Muscle layer of duodenum (tissue), 2 donors: ENCODE results near the gene CABP7.

ENCODE experiments used
- H3K27ac ChIP-seq: one replicate; pipeline ENCODE4 v1.7.0; 2013; ENCODE audit warnings: mild to moderate bottlenecking, low read length
- H3K27me3 ChIP-seq: one replicate; pipeline ENCODE4 v1.7.0; 2013; ENCODE audit warnings: low read depth, mild to moderate bottlenecking, control low read depth, low read length
- H3K36me3 ChIP-seq, 2 donors: one replicate each; pipeline ENCODE4 v1.7.0; 2013; ENCODE audit warnings: low read length in 2 of 2, control low read depth in 1 of 2, mild to moderate bottlenecking in 1 of 2; ENCODE audit not compliant: insufficient read depth in 2 of 2, control insufficient read depth in 1 of 2
- H3K4me1 ChIP-seq, 2 donors: one replicate each; pipeline ENCODE4 v1.7.0; 2013; ENCODE audit warnings: low read length in 2 of 2, mild to moderate bottlenecking in 2 of 2, control low read depth in 1 of 2, moderate library complexity in 1 of 2; ENCODE audit not compliant: insufficient read depth in 2 of 2, control insufficient read depth in 1 of 2
- H3K4me3 ChIP-seq, 2 donors: one replicate each; pipeline ENCODE4 v1.7.0; 2013; ENCODE audit warnings: low read length in 2 of 2, low read depth in 1 of 2, mild to moderate bottlenecking in 1 of 2
- H3K9me3 ChIP-seq, 2 donors: one replicate each; pipeline ENCODE4 v1.7.0; 2013; ENCODE audit warnings: low read length in 2 of 2, control low read depth in 1 of 2, mild to moderate bottlenecking in 1 of 2; ENCODE audit not compliant: control insufficient read depth in 1 of 2
- donor health status: healthy.

CABP7 gene

DNA sequence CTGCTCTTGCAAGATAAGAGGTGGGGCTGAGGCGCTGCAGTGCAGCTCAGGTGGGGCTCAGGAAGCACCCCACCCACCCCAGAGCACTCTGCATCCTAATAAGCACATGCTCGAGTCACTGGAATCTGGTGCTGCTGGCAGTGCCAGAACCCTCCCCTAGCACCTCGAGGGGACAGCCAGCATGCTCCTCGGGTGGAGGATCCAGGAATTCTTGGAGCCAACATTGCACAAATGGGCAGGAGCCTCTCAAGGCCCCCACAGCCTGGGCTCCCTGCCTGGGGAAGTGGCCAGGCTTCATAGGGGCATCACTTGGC is 27.5 kb upstream of the CABP7 start:
- peaks cover 0 to 9% of the 10 kb centered on the region in 2 donors for H3K4me1 ChIP-seq
- peaks cover 24 to 37% of the 10 kb centered on the region in 2 donors for H3K36me3 ChIP-seq
- H3K4me3 ChIP-seq, result no peak overlapping the region
- no peak overlapping the region for H3K27ac ChIP-seq
- H3K27me3 ChIP-seq, result no peaks in the 10 kb centered on the region
- no peaks in the 10 kb centered on the region for H3K9me3 ChIP-seq

DNA sequence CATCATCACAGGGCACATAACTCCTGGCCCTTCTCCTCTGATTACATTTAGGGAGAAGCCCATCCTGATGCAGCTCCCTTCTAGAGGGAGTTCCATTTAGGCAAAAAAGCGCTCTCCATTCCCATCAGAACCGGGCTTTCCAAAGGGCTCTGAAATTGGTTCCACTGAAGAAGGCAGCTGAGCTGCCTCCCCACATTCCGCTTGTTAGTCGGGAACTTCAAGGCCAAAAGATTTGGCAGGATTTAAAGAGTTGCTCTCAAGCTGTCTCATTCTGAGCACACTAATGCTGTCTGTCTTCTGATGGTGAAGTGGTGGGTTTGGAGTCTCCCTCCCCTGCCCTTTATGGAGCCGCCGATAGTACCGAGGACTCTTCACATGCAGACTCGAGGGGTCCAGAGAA is 26.6 kb upstream of the CABP7 start:
- peaks cover 17 to 33% of the 10 kb centered on the region in 2 donors for H3K36me3 ChIP-seq

DNA sequence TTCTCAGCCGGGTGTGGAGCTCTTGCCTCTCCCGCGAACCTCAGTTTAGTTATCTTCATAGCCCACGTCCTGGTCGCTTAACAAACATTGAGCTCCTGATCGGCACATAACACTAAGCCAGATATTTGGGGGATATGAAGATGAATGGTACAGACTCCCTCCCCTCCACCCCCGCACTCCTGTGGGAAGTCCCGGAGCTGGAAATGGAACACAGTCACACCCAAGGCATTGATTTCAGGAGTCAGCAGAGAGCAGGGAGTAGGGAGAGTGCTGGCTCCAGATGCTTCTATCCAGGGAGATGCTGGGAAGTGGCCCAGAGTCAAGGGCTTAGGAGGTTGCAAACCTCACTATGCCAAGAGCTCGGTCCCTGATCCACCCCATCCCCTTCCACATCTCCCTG is 26.1 kb upstream of the CABP7 start:
- Histone ChIP-seq H3K9me3 (no peaks in the 10 kb centered on the region), H3K27ac (no peak overlapping the region), H3K36me3 (peaks cover 17 to 33% of the 10 kb centered on the region in 2 donors), H3K4me1 (peaks cover 0 to 9% of the 10 kb centered on the region in 2 donors), H3K27me3 (no peaks in the 10 kb centered on the region), H3K4me3 (no peak overlapping the region)

More for the DNA sequence above, 26.6 kb upstream of the CABP7 start:
- H3K27me3 ChIP-seq, result no peaks in the 10 kb centered on the region
- H3K4me1 ChIP-seq, result peaks cover 0 to 9% of the 10 kb centered on the region in 2 donors
- H3K27ac ChIP-seq, result no peak overlapping the region
- no peak overlapping the region for H3K4me3 ChIP-seq
- no peaks in the 10 kb centered on the region for H3K9me3 ChIP-seq

DNA sequence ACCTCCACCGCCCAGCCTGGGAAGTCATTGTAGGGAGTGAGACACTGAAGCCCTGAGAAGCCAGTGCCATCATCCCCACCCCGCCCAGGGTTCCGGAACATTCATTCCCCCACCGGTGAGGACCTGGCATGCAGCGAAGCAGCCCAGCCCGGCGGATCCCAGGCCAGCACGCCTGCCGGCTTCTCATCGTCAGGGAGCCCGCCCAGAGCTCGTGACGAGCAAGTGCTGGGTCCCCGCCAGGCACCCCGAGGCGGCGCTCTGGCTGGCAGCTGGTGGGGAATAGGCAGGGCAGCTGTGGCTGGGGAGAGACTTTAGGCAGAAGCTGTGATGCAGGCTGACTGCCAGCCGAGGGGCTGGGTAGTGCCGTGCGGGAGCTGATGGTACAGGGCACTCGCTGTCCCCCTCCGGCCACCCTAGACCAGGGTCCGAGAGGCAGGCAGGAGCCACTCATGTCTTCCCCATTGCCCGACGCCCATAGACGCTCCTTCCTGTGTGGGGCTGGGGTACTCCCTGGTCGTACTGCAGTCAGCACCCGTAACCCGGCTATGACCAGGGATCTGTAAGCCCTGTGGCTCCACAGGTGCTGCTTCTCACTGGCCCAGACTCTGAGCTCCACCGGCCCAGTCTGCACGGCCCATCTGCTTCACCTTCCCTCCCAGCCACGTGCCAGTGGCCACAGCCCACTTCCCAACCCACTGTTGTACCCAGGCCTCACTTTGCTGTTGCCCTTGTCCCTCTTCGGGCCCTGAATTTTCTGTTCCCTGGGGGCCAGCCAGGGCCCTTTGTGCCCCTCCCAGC is 24.5 kb upstream of the CABP7 start:
- no peak overlapping the region for H3K27ac ChIP-seq
- peaks cover 17 to 33% of the 10 kb centered on the region in 2 donors for H3K36me3 ChIP-seq
- no peaks in the 10 kb centered on the region for H3K9me3 ChIP-seq
- peaks cover 0 to 1% of the 10 kb centered on the region in 2 donors for H3K4me1 ChIP-seq
- H3K27me3 ChIP-seq, result no peaks in the 10 kb centered on the region
- no peak overlapping the region for H3K4me3 ChIP-seq

DNA sequence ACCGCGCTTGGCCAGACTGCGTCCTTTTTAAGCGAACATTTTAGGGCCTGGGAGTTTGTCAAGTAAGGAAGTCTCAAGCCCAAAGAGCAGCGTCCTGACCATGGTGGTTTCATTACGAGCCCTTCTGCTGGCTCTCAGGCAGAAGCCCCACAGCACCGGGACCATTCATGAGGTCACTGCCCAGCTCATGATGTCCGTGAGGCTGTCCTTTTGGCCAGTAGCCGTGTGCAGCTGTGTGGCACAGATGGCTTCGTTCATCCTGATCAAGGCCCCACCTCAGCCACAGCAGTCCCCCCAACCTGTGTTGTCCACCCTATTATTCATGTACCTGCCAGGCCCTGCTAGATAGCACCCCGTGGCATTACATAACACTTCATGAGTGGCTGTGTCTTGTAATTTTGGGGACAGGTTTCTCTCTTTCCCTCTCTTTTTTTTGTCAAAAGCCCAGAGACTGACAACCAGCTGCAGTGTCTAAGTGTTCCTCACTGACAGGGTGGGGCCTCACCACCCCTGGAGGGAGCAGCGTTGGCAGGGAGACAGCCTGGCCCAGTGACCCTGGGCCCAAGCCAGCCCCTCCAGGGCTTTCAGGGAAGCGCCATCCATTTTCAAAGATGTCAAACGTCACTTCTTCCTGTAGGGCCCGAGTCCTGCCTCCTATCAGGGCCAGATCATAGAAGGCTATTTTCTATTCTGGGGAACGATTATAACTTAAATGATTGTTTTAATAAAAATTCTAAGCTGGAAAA is 21.8 kb upstream of the CABP7 start:
- Histone ChIP-seq H3K27ac (no peak overlapping the region), H3K27me3 (no peaks in the 10 kb centered on the region)

DNA sequence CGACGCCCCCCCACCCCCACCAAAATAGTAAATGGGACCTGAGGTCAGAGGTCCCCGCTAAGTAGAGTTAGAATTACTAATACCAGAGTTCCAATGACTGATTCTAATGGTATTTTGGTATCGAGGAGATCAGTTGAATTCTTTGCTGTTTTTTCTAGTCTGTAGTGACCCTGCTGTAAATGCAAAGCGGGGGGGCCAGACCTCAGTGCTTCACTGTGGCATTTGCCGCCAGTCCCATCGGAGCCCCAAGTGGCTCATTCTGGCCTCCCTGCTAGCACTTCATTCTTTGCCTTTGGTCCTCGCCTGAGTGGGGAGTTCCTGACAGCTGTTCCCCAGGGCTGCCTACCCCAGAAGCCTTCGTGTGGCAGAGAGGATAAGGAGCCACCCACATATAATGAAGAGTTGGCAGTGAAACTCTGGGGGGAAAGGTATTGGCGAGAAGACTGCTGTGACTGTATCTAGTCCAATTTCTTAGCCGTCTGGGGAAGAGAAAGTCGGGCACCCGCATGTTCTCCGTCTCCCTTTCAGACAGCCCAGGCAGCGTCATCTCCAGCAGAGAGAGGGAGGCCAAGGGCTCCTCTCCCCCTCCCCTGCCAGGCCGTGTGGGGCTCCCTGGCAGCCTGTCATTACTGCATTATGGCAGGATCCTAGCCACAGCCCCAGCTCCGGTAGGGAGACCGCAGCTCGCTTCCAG is 19.4 kb upstream of the CABP7 start:
- Histone ChIP-seq H3K4me1 (peaks cover 4 to 22% of the 10 kb centered on the region in 2 donors), H3K36me3 (peaks cover 3 to 4% of the 10 kb centered on the region in 2 donors), H3K27me3 (no peaks in the 10 kb centered on the region), H3K27ac (no peak overlapping the region), H3K9me3 (no peaks in the 10 kb centered on the region), H3K4me3 (no peak overlapping the region)

More for the DNA sequence above, 21.8 kb upstream of the CABP7 start:
- Histone ChIP-seq H3K36me3 (peaks cover 14 to 22% of the 10 kb centered on the region in 2 donors), H3K4me3 (no peak overlapping the region), H3K4me1 (peaks cover 0 to 7% of the 10 kb centered on the region in 2 donors), H3K9me3 (no peaks in the 10 kb centered on the region)

DNA sequence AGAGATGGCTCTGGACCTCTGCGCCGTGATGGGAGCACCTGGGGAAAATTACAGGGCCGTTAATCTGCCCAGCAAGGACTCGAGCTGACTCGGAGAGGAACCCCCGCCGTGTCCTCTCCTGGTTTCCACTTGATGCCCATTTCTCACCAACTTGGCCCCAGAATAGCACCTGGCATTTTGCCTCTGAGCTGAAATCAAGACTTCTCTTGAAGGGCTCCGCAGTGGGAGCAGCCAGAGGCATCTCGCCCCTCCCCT is 19.0 kb upstream of the CABP7 start:
- H3K4me3 ChIP-seq, result no peak overlapping the region
- no peaks in the 10 kb centered on the region for H3K36me3 ChIP-seq
- H3K27ac ChIP-seq, result no peak overlapping the region
- H3K4me1 ChIP-seq, result peaks cover 4 to 22% of the 10 kb centered on the region in 2 donors
- no peaks in the 10 kb centered on the region for H3K9me3 ChIP-seq
- H3K27me3 ChIP-seq, result no peaks in the 10 kb centered on the region

DNA sequence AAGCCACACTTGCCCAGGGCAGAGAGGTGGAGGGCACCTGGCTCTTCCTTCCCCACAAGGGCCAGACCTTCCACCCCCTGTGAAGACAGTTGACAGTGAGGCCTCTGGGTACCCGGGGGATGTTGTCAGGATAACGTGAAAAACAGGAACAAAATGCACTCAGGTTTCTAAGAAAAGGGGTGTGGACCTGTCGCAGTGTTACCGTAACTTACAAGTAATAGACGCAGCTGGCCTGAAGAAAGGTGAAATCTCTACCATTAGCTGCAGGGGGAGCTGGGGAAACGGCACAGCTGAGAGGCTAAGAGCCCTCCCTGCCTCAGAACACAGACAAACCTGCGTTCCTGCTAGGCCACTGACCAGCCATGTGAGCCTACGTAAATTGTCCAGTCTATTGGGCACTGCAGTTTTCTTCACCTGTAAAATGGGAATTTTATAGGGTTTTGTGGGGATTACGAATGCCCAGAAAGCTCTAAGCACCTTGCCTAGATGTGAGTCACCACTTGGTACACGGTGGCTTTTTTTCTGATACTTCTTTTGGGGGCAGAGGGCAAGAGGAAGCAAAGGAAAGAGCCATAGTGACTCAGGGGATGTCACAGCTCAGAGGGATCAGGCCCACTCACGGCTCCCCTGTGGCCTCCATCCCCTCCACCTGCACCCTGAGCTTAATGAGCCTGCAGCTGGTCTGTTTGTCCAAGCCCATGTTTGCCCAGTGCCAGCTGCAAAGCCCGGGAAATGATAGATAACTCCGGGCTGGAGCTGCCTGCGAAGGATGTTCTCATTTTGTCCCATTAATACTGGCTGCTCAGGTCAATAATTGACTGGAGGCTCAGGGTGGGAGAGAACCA is 18.4 kb upstream of the CABP7 start:
- Histone ChIP-seq H3K4me3 (no peak overlapping the region), H3K27me3 (no peaks in the 10 kb centered on the region), H3K27ac (no peak overlapping the region), H3K9me3 (no peaks in the 10 kb centered on the region), H3K36me3 (no peaks in the 10 kb centered on the region), H3K4me1 (peaks cover 4 to 22% of the 10 kb centered on the region in 2 donors)

DNA sequence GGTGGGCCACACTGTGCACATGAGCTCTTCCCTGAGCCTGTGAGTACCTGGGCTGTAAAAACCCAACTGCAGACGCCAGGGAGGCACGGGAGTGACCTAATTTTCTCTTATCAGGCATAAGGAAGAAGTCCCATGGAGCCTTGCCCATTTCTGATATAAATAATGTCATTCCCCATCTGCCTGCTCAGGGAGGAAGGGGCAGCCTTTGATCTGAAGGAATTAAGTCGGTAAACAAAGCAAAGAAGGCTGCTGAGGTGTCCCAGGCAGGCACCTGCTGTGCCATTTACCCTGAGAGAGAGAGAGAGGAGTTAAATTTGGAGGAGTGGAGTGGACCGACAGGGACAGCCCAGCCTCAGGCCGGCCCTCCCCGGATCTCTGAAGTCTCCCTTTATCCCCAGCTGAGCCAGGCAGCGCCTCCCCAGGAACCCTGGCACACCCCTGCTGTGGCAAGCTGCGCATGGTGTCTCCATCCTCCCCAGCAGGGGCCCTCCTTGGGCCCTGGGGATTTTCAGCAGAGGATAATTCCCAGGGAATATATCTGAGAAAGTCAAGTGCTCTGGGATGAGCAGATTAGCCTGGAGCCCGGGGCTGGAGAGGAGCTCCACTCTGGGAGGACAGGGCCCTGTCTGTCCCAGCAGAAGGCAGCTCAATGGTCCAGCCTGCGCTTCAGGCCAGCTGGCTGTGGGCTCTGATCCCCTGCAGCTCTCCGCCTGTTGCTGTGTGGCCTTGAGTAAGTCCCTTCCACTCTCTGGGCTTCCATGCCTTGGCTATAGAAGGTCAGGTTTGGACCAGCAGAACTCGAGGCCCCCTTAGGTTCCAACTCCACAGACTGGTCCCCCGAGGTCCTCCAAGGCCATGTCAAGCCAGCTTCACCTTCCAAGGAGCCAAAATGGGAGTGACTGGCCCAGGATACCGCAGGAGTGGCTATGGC is 17.5 kb upstream of the CABP7 start:
- Histone ChIP-seq H3K36me3 (no peaks in the 10 kb centered on the region), H3K4me1 (peaks cover 4 to 27% of the 10 kb centered on the region in 2 donors), H3K4me3 (no peak overlapping the region), H3K27me3 (no peaks in the 10 kb centered on the region), H3K27ac (no peak overlapping the region), H3K9me3 (no peaks in the 10 kb centered on the region)

DNA sequence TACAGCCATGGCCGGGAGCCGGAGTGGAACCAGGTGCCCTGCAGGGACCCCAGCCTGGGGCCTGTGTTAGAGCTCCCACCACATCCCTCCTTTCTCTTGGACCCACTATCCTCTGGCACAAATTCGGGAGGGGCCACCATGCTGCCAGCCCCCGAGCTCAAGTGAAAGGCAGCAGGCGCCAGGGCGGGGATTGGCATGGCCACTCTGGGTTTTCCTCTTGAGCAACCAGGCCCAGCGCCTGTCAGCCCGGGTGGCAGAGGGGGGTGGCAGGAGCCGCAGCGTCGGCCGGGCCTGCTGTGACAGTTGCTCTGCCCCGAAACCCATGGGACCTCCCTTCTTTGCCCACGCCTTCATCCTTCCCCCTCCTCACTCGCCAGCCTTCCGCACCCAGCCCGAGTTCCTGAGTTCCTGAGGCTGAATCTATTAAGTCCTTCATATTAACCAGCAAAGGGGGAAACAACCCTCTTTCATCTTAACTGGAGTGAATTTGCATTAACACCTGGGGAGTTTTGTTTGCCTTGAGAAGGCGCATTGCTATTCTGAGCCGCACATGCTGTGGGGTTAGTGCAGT is 16.8 kb upstream of the CABP7 start:
- H3K9me3 ChIP-seq, result no peaks in the 10 kb centered on the region
- peaks cover 4 to 27% of the 10 kb centered on the region in 2 donors for H3K4me1 ChIP-seq
- H3K27ac ChIP-seq, result no peak overlapping the region
- H3K27me3 ChIP-seq, result no peaks in the 10 kb centered on the region
- H3K4me3 ChIP-seq, result no peak overlapping the region
- H3K36me3 ChIP-seq, result no peaks in the 10 kb centered on the region
